H1 (cell line): Measurements from ENCODE around the gene SEC22C. TPM values are rescaled to one million over a fixed set of nuclear protein-coding genes. Genes with fewer than 3 reads are reported as not detected.

Experiments used
- CTCF ChIA-PET: fragments of 300-600 bp; sonication (Branson Sonifier 250); formaldehyde crosslinking; loops from one replicate; lab custom pipeline; 2021; ENCODE audit not compliant: partially characterized antibody; lab: Charles Lee
- POLR2A ChIA-PET: fragments of 300-600 bp; sonication (Branson Sonifier 250); formaldehyde crosslinking; loops from one replicate; lab custom pipeline; 2021; ENCODE audit warnings: inconsistent platforms; ENCODE audit not compliant: partially characterized antibody; lab: Charles Lee
- DNase-seq, 2 experiments: peaks; one replicate each; pipeline versions ENCODE4 v3.0.0 to v3.0.0-alpha.2; 2010 to 2022; ENCODE audit warnings: low spot score in 2 of 2, low read depth in 1 of 2, mixed read lengths in 1 of 2
- FAIRE-seq: peaks from 2 replicates; lab custom pipeline; 2011; peaks lifted over from hg19 to GRCh38; lab: Jason Lieb, UNC
- H2AFZ ChIP-seq: 2 replicates; pipeline ENCODE4 v1.8.1; 2012; ENCODE audit warnings: low read length, inconsistent platforms
- H2AK5ac ChIP-seq: 2 replicates; pipeline ENCODE4 v1.6.1; 2013; ENCODE audit warnings: low read depth, low read length
- H2BK120ac ChIP-seq: replicated peaks from 2 replicates; pipeline ENCODE3; 2013; ENCODE audit warnings: low read depth, low read length, inconsistent platforms
- H2BK12ac ChIP-seq: 2 replicates; pipeline ENCODE4 v1.6.1; 2013; ENCODE audit warnings: low read depth, low read length
- H2BK15ac ChIP-seq: 2 replicates; pipeline ENCODE4 v1.6.1; 2013; ENCODE audit warnings: low read length
- H2BK20ac ChIP-seq: 2 replicates; pipeline ENCODE4 v1.6.1; 2013; ENCODE audit warnings: low read length
- H2BK5ac ChIP-seq: 2 replicates; pipeline ENCODE4 v1.6.1; 2013; ENCODE audit warnings: low read depth, low read length
- H3K14ac ChIP-seq: 2 replicates; pipeline ENCODE4 v1.6.1; 2013; ENCODE audit warnings: inconsistent platforms; ENCODE audit not compliant: insufficient read length
- H3K18ac ChIP-seq: 2 replicates; pipeline ENCODE4 v1.6.1; 2013; ENCODE audit warnings: low read length; ENCODE audit errors: extremely low read depth
- H3K23ac ChIP-seq: 2 replicates; pipeline ENCODE4 v1.6.1; 2013; ENCODE audit warnings: inconsistent platforms; ENCODE audit not compliant: insufficient read length
- H3K23me2 ChIP-seq: 2 replicates; pipeline ENCODE4 v1.6.1; 2013; ENCODE audit warnings: low read depth, low read length
- H3K27ac ChIP-seq: 2 replicates; pipeline ENCODE4 v1.6.1; 2011; ENCODE audit warnings: low read depth, low read length, inconsistent platforms
- H3K27me3 ChIP-seq, 4 experiments: replicated peaks in 1 of 4; 1 replicate in 1 of 4; 2 replicates in 3 of 4; pipeline versions ENCODE4 v1.6.1 to v1.8.1; 2011 to 2013; ENCODE audit warnings: low read length in 3 of 4, mild to moderate bottlenecking in 3 of 4, inconsistent platforms in 2 of 4, mixed read lengths in 2 of 4, moderate library complexity in 1 of 4; ENCODE audit not compliant: control insufficient read depth in 3 of 4, insufficient read depth in 3 of 4; ENCODE audit errors: extremely low read depth in 1 of 4
- H3K36me3 ChIP-seq, 4 experiments: 2 replicates each; pipeline versions ENCODE4 v1.6.1 to v1.8.1; 2011 to 2013; ENCODE audit warnings: mild to moderate bottlenecking in 4 of 4, low read length in 3 of 4, moderate library complexity in 2 of 4, control low read depth in 1 of 4, inconsistent platforms in 1 of 4; ENCODE audit not compliant: insufficient read depth in 4 of 4, control insufficient read depth in 2 of 4
- H3K4ac ChIP-seq: replicated peaks from 2 replicates; pipeline ENCODE3; 2013; ENCODE audit warnings: low read length, low read depth, mixed read lengths, inconsistent platforms; ENCODE audit not compliant: insufficient read length
- H3K4me1 ChIP-seq, 4 experiments: replicated peaks in 1 of 4; 1 replicate in 1 of 4; 2 replicates in 3 of 4; pipeline versions ENCODE4 v1.6.1 to v1.8.1; 2011 to 2013; ENCODE audit warnings: low read length in 3 of 4, inconsistent platforms in 2 of 4, mixed read lengths in 1 of 4; ENCODE audit not compliant: insufficient read depth in 4 of 4, control insufficient read depth in 3 of 4
- H3K4me2 ChIP-seq, 2 experiments: 2 replicates each; pipeline versions ENCODE4 v1.6.1 to v1.8.1; 2011 to 2013; ENCODE audit warnings: low read depth in 2 of 2, low read length in 2 of 2, control low read depth in 1 of 2, inconsistent platforms in 1 of 2, mild to moderate bottlenecking in 1 of 2; ENCODE audit not compliant: insufficient read depth in 1 of 2
- H3K4me3 ChIP-seq, 4 experiments: fragments of 200-600, 300-600 bp in 1 of 4; sonication (generic), shearing (Covaris generic), sonication (Bioruptor Twin) in 1 of 4; 2 replicates each; pipeline versions ENCODE4 v1.5.1 to v1.8.1; 2011 to 2016; ENCODE audit warnings: low read length in 4 of 4, low read depth in 3 of 4, control low read depth in 2 of 4, inconsistent platforms in 2 of 4, mild to moderate bottlenecking in 2 of 4, mixed read lengths in 1 of 4, moderate library complexity in 1 of 4; ENCODE audit not compliant: insufficient read depth in 2 of 4; ENCODE audit errors: extremely low read depth in 1 of 4
- H3K56ac ChIP-seq: replicated peaks from 2 replicates; pipeline ENCODE3; 2013; ENCODE audit warnings: low read depth, mild to moderate bottlenecking, mixed read lengths, low read length, inconsistent platforms; ENCODE audit not compliant: insufficient read length
- H3K79me1 ChIP-seq: 2 replicates; pipeline ENCODE4 v1.6.1; 2013; ENCODE audit warnings: low read depth, low read length, control low read depth
- H3K79me2 ChIP-seq, 2 experiments: 2 replicates each; pipeline versions ENCODE4 v1.6.1 to v1.8.1; 2012 to 2013; ENCODE audit warnings: low read length in 2 of 2, mild to moderate bottlenecking in 2 of 2, inconsistent platforms in 1 of 2; ENCODE audit not compliant: insufficient read depth in 2 of 2, control insufficient read depth in 1 of 2
- H3K9ac ChIP-seq, 4 experiments: replicated peaks in 1 of 4; 1 replicate in 1 of 4; 2 replicates in 3 of 4; pipeline versions ENCODE4 v1.6.1 to v1.8.1; 2011 to 2013; ENCODE audit warnings: low read depth in 3 of 4, low read length in 3 of 4, control low read depth in 2 of 4, mild to moderate bottlenecking in 2 of 4, moderate library complexity in 2 of 4, inconsistent platforms in 1 of 4; ENCODE audit errors: extremely low read depth in 1 of 4
- H3K9me3 ChIP-seq, 2 experiments: 2 replicates each; pipeline versions ENCODE4 v1.6.1 to v1.8.1; 2012 to 2013; ENCODE audit warnings: mild to moderate bottlenecking in 2 of 2, moderate library complexity in 2 of 2, control low read depth in 1 of 2, inconsistent platforms in 1 of 2, low read depth in 1 of 2, low read length in 1 of 2, mixed read lengths in 1 of 2; ENCODE audit not compliant: insufficient read depth in 2 of 2
- H4K20me1 ChIP-seq, 2 experiments: replicated peaks in 1 of 2; 2 replicates each; pipeline versions ENCODE3 to v1.8.1; 2011 to 2013; ENCODE audit warnings: inconsistent platforms in 2 of 2, low read length in 2 of 2, mild to moderate bottlenecking in 1 of 2; ENCODE audit not compliant: insufficient read depth in 2 of 2, control insufficient read depth in 1 of 2
- H4K5ac ChIP-seq: 2 replicates; pipeline ENCODE4 v1.6.1; 2013; ENCODE audit warnings: low read length, low read depth, mixed read lengths, inconsistent platforms; ENCODE audit not compliant: insufficient read length
- H4K8ac ChIP-seq: 2 replicates; pipeline ENCODE4 v1.8.0; 2013; ENCODE audit warnings: mild to moderate bottlenecking, moderate library complexity, low read length, inconsistent platforms; ENCODE audit not compliant: insufficient read depth; ENCODE audit errors: extremely low read depth
- H4K91ac ChIP-seq: replicated peaks from 2 replicates; pipeline ENCODE3; 2013; ENCODE audit warnings: low read length, mixed read lengths, inconsistent platforms; ENCODE audit not compliant: insufficient read length
- TEAD4 ChIP-seq: IDR thresholded peaks from 2 replicates; pipeline ENCODE4 v1.6.1; 2012; ENCODE audit warnings: low read depth, low read length, inconsistent platforms, mixed read lengths
- WGBS, 2 experiments: shearing (Covaris generic) in 1 of 2; methylation state at CpG; one replicate each; pipeline versions ENCODE4 v1.1.6 to v1.1.7; 2013 to 2015; ENCODE audit warnings: low lambda C conversion rate in 2 of 2, mixed read lengths in 2 of 2, inconsistent platforms in 1 of 2, low coverage in 1 of 2, missing lambda C conversion rate in 1 of 2; ENCODE audit not compliant: insufficient replicate concordance in 2 of 2, insufficient coverage in 1 of 2, insufficient read length in 1 of 2; ENCODE audit errors: extremely low coverage in 1 of 2, missing lambda C conversion rate in 1 of 2; 5-methylcytosine and 5-hydroxymethylcytosine counted together
- polyA plus RNA-seq, 7 experiments: library from polyadenylated mRNA; depleted of rRNA in 3 of 7; stranded (reverse) in 5 of 7; unstranded in 2 of 7; fragments of >200 nt in 5 of 7; fragments of 200-250 nt in 2 of 7; gene quantifications; 1 replicate in 5 of 7; 2 replicates in 1 of 7; 4 replicates in 1 of 7; pipeline versions ENCODE4 v1.2.1 to v1.2.3, GENCODE V29; 2011 to 2013; ENCODE audit warnings: missing spikeins in 2 of 7, mixed read lengths in 2 of 7
- total RNA-seq: library from RNA; stranded (reverse); fragmentation: NEBNext Ultra II Directional; extraction: Animal tissue kit (Norgen Biotek cat#: 25700); gene quantifications from 2 replicates; pipeline ENCODE4 v1.2.1, GENCODE V29; 2021

The SEC22C gene
- total and polyA plus RNA-seq, 2 of the 8 experiments (the other 6 are each of a cell fraction or from before 2014, with no cell fraction given), result 23.4 to 38.3 TPM

DNA sequence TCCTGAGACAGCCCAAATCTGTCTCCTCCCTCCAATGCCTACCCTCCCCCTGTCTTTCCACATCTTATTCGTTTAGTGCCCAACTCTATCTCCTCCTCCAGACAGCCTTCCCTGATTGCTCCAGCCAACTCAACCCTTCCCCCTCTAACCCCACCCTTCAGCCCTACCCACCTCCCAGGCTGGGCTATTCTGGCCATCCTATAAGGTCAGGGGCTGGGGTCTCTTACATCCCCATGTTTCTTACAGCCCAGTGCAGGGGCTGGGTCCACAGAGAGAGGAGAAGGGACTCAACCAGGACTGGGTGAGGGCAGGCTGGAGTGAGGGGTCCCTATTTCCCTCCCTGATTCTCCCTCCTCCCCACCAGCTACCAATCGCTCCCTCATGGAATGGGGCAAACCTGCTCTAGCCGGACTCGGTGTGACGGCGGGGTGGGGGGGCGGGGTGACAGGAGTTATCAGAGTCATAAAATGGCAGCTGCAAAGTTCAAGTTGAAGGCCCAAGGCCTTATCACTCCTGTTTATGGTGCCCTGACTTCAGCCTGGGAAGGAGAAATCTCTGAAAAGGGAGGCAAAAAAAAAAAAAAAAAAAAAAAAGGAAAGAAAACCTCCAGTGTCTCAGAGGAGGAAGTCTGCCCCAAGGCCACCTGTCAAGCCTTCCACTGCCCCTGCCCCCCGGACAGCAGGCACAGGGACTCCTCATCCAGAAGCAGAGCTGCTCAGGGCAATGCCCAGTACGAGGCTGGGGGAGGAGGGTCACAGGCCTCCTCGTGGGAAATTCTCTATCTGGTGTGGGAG, 77.2 kb downstream of the SEC22C start:
- Histone ChIP-seq H2BK5ac (no peak overlapping the region), H4K20me1 (peaks cover 0 to 4% of the 10 kb centered on the region in 2 experiments), H3K23me2 (peaks cover 19% of the 10 kb centered on the region), H3K79me2 (no peaks in the 10 kb centered on the region), H3K23ac (no peak overlapping the region), H3K27me3 (peaks cover 0 to 37% (median 31%) of the 10 kb centered on the region in 4 experiments; a peak in 6 of 7 replicates), H2BK120ac (no peak overlapping the region), H4K91ac (no peak overlapping the region), H3K4me2 (no peak overlapping the region), H3K14ac (no peak overlapping the region), H3K4me3 (no peak overlapping the region), H3K56ac (no peak overlapping the region), H2AK5ac (no peak overlapping the region), H3K9ac (no peak overlapping the region), H3K18ac (no peak overlapping the region), H2BK12ac (no peak overlapping the region), H4K5ac (no peak overlapping the region), H3K9me3 (no peaks in the 10 kb centered on the region), H2AFZ (no peak overlapping the region), H3K4me1 (peaks cover 0 to 12% (median 2%) of the 10 kb centered on the region in 4 experiments; a peak in 3 of 7 replicates), H3K27ac (no peak overlapping the region), H2BK15ac (no peak overlapping the region), H3K4ac (no peak overlapping the region), H3K36me3 (no peaks in the 10 kb centered on the region), H2BK20ac (no peak overlapping the region), H3K79me1 (no peaks in the 10 kb centered on the region), H4K8ac (no peak overlapping the region)
- DNase-seq (peak in 1 of 2 experiments; percentile 37), FAIRE-seq (no peak)
- WGBS, 2 experiments, result 92% methylated on average over 10 of the region's 10 CpGs; no CpG with 5 or more reads in 1 of the 2 experiments
- no peak for TF ChIP-seq TEAD4
- ChIA-PET CTCF (interaction anchor here (1.2 to 4.5 kb wide), 6 partner anchors 13 to 275 kb away, joined by 4 to 52 read pairs (median 6); no protein-coding TSS in a partner anchor), POLR2A (interaction anchor here (0.5 to 1.2 kb wide), 2 partner anchors 44 to 58 kb away, joined by 3 to 5 read pairs; no protein-coding TSS in a partner anchor)
